Fibroblast of lung (primary cell): Measurements from ENCODE around the gene ADNP.
"Not testable (repeated sequence)": the region's sequence is repeated elsewhere in the genome, so short reads cannot be mapped to it uniquely, and the experiment has no call there.

ENCODE experiments used
- EZH2 ChIP-seq: IDR thresholded peaks from 2 replicates; pipeline ENCODE4 v1.5.1; 2012; ENCODE audit warnings: low read length, control low read depth, mild to moderate bottlenecking; ENCODE audit errors: missing control alignments
- TF ChIP-seq, protein P1 (sequence below), 2 donors: IDR thresholded peaks in 1 of 2; conservative IDR thresholded peaks in 1 of 2; 1 replicate in 1 of 2; 2 replicates in 1 of 2; pipeline ENCODE4 v1.5.1; 2011 to 2012; ENCODE audit warnings: low read length in 2 of 2, control low read depth in 1 of 2, inconsistent platforms in 1 of 2, low read depth in 1 of 2, mild to moderate bottlenecking in 1 of 2

DNA sequence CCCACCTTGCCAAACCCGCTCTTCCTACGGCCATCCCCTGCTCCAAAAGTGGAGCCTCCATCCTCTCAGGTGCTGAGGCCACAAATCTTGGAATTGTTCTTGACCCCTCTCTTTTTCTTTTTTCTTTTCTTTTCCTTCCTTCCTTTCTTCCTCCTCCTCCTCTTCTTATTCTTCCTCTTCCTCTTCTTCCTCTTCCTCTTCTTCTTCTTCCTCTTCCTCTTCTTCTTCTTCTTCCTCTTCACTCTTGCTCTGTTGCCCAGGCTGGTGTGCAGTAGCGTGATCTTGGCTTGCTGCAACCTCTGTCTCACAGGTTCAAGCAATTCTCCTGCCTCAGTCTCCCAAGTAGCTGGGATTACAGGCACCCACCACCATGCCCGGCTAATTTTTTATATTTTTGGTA lies 47.3 kb upstream of the ADNP start:
- TF ChIP-seq, protein P1, sequence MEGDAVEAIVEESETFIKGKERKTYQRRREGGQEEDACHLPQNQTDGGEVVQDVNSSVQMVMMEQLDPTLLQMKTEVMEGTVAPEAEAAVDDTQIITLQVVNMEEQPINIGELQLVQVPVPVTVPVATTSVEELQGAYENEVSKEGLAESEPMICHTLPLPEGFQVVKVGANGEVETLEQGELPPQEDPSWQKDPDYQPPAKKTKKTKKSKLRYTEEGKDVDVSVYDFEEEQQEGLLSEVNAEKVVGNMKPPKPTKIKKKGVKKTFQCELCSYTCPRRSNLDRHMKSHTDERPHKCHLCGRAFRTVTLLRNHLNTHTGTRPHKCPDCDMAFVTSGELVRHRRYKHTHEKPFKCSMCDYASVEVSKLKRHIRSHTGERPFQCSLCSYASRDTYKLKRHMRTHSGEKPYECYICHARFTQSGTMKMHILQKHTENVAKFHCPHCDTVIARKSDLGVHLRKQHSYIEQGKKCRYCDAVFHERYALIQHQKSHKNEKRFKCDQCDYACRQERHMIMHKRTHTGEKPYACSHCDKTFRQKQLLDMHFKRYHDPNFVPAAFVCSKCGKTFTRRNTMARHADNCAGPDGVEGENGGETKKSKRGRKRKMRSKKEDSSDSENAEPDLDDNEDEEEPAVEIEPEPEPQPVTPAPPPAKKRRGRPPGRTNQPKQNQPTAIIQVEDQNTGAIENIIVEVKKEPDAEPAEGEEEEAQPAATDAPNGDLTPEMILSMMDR (conservative IDR thresholded peaks at IDR 0.05 in 1 of 2, IDR thresholded peaks at IDR 0.05 in 1 of 2; ENCODE audit: low read depth in 1 of 2, low read length in 2 of 2), result not testable (repeated sequence)
- TF ChIP-seq EZH2, result not testable (repeated sequence)
